Stimulated activated effector memory CD8-positive, alpha-beta T cell treated with anti-CD3 and anti-CD28 coated beads, Interleukin-12 subunit alpha, Interleukin-12 subunit beta, amount 100 ng/mL, for 72 hours (primary cell): ENCODE measurements around the gene TMEM138.
"Not testable (repeated sequence)": the region's sequence is repeated elsewhere in the genome, so short reads cannot be mapped to it uniquely, and the experiment has no call there.

Source experiments
- ATAC-seq: fragments of 150-1000 bp; cut with Tn5 transposase; 2 replicates; pipeline ENCODE4 v1.10.0; 2021
- DNase-seq, 2 donors: peaks; one replicate each; pipeline ENCODE4 v3.0.0; 2021 to 2022; ENCODE audit warnings: low spot score in 2 of 2
- H3K27ac Mint-ChIP-seq: one replicate; pipeline ENCODE4 v1.8.0; 2022; ENCODE audit warnings: mild to moderate bottlenecking, mixed read lengths
- H3K36me3 Mint-ChIP-seq: one replicate; pipeline ENCODE4 v1.8.0; 2022; ENCODE audit warnings: mild to moderate bottlenecking, mixed read lengths
- H3K4me1 Mint-ChIP-seq: one replicate; pipeline ENCODE4 v1.8.0; 2022; ENCODE audit warnings: mixed read lengths
- H3K4me3 Mint-ChIP-seq: one replicate; pipeline ENCODE4 v1.8.0; 2022; ENCODE audit warnings: mild to moderate bottlenecking, mixed read lengths
- H3K9me3 Mint-ChIP-seq: one replicate; pipeline ENCODE4 v1.8.0; 2022; ENCODE audit warnings: mixed read lengths

Gene TMEM138

DNA sequence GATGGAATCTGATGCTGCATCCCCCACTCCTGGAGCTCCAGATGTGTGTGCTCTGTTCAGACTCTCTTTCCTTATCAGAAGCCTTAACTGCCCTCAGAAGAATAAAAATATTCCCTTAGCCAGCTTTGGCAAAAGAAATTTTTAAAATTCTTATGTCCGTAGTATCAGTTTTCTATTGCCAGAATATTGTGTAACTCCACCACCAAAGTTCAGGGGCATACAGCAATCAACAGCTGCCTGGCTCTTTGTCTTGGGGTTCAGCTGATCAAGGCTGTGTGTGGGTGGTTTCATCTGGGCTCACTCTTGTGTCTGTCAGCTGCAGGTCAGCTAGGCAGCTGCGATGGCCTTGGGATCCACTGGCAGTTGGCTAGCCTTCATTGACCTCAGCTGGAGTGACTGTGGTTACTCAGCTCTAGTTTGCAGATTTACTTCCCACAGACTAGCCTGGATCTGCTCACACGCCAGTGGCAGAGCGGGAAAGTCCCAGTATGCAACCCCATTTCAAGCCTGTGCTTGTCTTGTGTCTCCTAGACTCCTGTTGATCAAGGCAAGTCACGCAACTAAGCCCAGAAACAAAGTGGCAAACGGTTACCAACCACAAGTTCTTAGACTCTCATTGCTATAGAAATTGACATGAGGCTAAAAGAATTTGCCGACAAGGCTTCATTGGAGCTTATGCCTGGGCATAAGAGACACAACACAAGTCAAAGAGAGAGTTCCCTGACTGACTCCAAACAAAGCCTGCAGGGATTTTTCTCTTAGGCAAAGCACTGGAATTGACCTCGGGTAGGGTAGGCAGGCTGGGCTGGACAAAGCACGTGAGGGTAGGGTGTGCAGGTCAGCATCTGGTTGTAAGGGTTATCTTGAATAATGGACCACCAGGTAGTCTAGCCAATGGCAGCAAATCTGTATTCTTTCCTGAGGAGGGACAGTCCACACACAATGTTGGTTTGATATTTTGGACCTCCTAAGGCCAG is 7.5 kb downstream of the TMEM138 start:
- H3K27ac Mint-ChIP-seq: peak overlapping the region; percentile 89
- no peak for ATAC-seq

DNA sequence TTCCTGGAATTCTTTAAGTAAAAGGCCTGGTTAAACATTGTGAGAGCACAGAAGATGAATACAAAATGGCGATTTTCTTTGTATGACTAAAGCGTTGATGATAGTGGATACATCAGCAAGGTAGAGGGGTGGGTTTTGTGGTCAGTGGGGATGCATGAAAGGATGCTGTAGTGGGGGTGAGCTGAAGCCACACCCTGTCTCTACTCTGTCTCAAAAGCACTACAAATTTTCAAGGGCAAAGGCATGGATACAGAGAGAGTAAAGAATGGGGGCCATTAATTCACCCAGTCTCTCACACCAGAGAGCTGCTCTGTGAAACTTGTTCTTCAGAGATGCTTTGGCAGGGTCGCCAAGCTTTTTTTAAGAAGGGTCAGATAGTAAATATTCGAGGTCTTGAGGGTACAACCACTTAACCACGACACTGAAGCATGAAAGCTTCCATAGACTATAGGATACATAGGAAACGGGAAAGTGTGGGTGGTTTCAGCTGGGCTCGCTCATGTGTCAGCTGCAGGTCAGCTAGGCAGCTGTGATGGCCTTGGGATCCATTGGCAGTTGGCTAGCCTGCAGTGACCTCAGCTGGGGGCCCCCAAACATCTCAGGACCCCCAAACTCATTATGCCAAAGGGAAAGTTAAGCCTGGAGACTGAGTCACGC is 8.3 kb downstream of the TMEM138 start:
- ATAC-seq: peak; percentile 73
- no peaks in the 10 kb centered on the region for H3K9me3 Mint-ChIP-seq
- H3K36me3 Mint-ChIP-seq: peaks cover 81% of the 10 kb centered on the region
- H3K4me1 Mint-ChIP-seq: peaks cover 10% of the 10 kb centered on the region
- DNase-seq: no peak
- peak overlapping the region; percentile 89 for H3K27ac Mint-ChIP-seq
- no peak overlapping the region for H3K4me3 Mint-ChIP-seq

More for the DNA sequence above, 7.5 kb downstream of the TMEM138 start:
- DNase-seq: no peak
- Mint-ChIP-seq H3K4me3 (no peak overlapping the region), H3K9me3 (no peaks in the 10 kb centered on the region), H3K36me3 (peaks cover 82% of the 10 kb centered on the region), H3K4me1 (peaks cover 10% of the 10 kb centered on the region)

GRCh38 chr11:61372659-61373420 is 10.7 kb downstream of the TMEM138 start:
- no peak for DNase-seq
- ATAC-seq: no peak
- Mint-ChIP-seq H3K27ac (peak overlapping the region; percentile 50), H3K4me1 (peaks cover 10% of the 10 kb centered on the region), H3K9me3 (no peaks in the 10 kb centered on the region), H3K36me3 (peaks cover 68% of the 10 kb centered on the region), H3K4me3 (no peak overlapping the region)

DNA sequence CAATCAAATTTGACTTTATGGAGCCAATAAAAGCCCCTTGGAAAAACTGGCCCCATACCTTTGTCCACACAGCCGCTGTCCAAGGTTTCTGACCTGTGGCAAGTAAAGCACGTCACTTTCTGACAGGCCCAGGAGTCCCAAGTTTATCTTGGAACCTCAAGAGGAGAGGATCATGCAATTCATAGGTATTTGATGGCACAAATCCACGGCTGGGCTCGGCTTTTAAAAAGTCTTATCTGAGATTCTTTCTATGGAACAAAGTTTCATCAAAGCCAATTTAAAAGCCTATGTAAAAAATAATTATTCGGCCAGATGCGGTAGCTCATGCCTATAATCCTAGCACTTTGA is 13.6 kb downstream of the TMEM138 start:
- Mint-ChIP-seq H3K27ac (no peak overlapping the region), H3K4me3 (no peak overlapping the region), H3K9me3 (no peaks in the 10 kb centered on the region), H3K4me1 (no peaks in the 10 kb centered on the region), H3K36me3 (peaks cover 39% of the 10 kb centered on the region)
- ATAC-seq: no peak
- no peak for DNase-seq

GRCh38 chr11:61377461-61378160 is 15.4 kb downstream of the TMEM138 start:
- Mint-ChIP-seq H3K36me3 (peaks cover 27% of the 10 kb centered on the region), H3K9me3 (no peaks in the 10 kb centered on the region), H3K27ac (no peak overlapping the region), H3K4me3 (no peak overlapping the region), H3K4me1 (no peaks in the 10 kb centered on the region)
- ATAC-seq (no peak), DNase-seq (no peak)

DNA sequence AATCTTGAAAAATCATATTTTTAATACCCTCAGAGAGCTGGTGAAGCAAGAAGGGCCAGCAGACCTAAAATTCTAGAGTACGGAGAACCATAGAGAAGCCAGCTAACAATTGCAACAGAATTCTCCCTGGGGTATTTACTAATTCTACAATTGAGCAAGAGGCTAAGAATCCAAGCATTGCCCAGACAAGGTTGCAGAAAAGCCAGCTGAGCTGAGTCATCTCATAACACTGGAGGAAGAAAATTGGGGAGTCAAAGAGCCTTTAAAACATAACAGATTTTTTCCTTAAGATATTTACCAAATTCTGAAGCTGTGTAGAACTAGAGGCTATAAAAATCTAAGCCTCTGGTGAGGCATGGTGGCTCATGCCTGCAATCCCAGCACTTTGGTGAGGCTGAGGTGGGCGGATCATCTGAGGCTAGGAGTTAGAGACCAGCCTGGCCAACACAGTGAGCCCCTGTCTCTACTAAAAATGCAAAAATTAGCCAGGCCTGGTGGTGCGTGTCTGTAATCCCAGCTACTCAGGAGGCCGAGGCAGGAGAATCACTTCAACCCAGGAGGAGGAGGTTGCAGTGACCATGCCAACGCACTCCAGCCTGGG is 16.6 kb downstream of the TMEM138 start:
- no peak overlapping the region for H3K4me3 Mint-ChIP-seq
- H3K9me3 Mint-ChIP-seq: no peaks in the 10 kb centered on the region
- ATAC-seq (no peak), DNase-seq (no peak)
- peaks cover 25% of the 10 kb centered on the region for H3K36me3 Mint-ChIP-seq
- no peak overlapping the region for H3K27ac Mint-ChIP-seq
- no peaks in the 10 kb centered on the region for H3K4me1 Mint-ChIP-seq

DNA sequence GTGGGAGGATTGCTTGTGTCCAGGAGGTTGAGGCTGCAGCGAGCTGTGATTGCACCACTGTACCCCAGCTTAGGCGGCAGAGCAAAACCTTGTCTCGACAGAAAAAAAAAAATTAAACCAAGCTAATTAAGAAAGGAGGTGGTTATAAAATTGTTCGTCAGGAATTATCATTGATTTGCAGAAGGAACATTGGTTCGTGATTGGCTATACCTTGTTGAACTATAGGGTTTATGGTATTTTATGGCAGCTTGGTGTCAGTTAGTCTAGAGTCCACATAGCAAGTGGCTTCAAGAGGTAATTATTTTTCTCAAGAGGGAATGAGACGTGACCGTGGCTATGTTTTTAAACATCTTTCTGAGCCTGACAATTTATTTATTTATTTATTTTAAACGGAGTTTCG is 18.7 kb downstream of the TMEM138 start:
- H3K4me3 Mint-ChIP-seq: no peak overlapping the region
- H3K36me3 Mint-ChIP-seq: peaks cover 10% of the 10 kb centered on the region
- no peaks in the 10 kb centered on the region for H3K9me3 Mint-ChIP-seq
- no peak overlapping the region for H3K27ac Mint-ChIP-seq
- no peak for ATAC-seq
- no peak for DNase-seq
- H3K4me1 Mint-ChIP-seq: peaks cover 6% of the 10 kb centered on the region

DNA sequence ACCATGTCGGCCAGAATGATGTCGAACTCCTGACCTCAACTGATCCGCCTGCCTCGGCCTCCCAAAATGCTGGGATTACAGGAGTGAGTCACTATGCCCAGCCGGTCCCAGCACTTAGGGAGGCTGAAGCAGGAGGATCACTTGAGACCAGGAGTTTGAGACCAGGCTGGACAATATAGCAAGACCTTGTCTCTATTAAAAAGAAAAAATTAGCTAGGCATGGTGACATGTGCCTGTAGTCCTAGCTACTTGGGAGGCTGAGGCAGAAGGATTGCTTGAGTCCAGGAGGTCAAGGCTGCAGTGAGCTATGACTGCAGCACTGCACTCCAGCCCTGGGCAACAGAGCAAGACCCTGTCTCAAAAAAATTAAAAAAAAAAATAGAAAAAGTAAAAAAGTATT is 21.7 kb downstream of the TMEM138 start:
- DNase-seq, H3K4me3 Mint-ChIP-seq, H3K36me3 Mint-ChIP-seq, ATAC-seq, H3K4me1 Mint-ChIP-seq, H3K27ac Mint-ChIP-seq, H3K9me3 Mint-ChIP-seq: not testable (repeated sequence)

GRCh38 chr11:61384271-61385242 is 22.4 kb downstream of the TMEM138 start:
- ATAC-seq (no peak), DNase-seq (no peak)
- Mint-ChIP-seq H3K9me3 (no peaks in the 10 kb centered on the region), H3K36me3 (no peaks in the 10 kb centered on the region), H3K4me1 (peaks cover 6% of the 10 kb centered on the region), H3K4me3 (no peak overlapping the region), H3K27ac (no peak overlapping the region)

- H3K36me3 Mint-ChIP-seq: peaks cover 12% of the 10 kb centered on the region
- no peak overlapping the region for H3K4me3 Mint-ChIP-seq
- H3K4me1 Mint-ChIP-seq: peaks cover 28% of the 10 kb centered on the region
- DNase-seq: no peak
- no peak for ATAC-seq
- no peaks in the 10 kb centered on the region for H3K9me3 Mint-ChIP-seq
- no peak overlapping the region for H3K27ac Mint-ChIP-seq
These were observed 28.0 kb downstream of the TMEM138 start for GRCh38 chr11:61390161-61390560.

DNA sequence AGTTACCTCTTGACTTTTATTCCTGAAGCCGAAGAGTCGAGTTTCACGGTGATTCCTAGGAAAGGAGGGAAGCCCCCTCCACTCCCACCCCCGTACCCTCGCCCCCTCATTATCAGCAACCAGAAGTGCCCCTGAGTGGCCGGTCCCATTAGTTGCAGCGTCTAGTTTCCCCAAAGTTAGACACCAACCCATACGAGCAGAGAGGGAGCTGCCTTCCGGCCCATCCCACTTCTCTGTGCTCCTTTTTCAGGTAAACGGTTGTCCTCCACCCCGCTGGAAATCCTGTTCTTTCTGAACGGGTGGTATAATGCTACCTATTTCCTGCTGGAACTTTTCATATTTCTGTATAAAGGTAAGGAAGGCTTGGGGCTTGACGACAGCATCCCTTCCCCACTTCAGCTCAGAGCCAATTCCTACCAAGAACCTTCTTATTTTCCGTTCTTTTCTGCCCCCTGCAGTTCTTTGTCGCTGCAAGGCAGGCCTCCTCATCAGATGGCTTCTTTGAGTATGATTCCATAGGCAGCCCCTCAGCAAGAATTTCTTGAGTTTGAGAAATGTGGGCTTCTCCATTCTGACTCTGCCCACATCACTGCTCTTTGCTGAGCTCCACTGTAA is 30.9 kb downstream of the TMEM138 start:
- Mint-ChIP-seq H3K36me3 (peaks cover 41% of the 10 kb centered on the region), H3K4me1 (peaks cover 22% of the 10 kb centered on the region), H3K4me3 (peak overlapping the region; percentile 86), H3K9me3 (no peaks in the 10 kb centered on the region), H3K27ac (peak overlapping the region; percentile 97)
- ATAC-seq: no peak
- DNase-seq: no peak

DNA sequence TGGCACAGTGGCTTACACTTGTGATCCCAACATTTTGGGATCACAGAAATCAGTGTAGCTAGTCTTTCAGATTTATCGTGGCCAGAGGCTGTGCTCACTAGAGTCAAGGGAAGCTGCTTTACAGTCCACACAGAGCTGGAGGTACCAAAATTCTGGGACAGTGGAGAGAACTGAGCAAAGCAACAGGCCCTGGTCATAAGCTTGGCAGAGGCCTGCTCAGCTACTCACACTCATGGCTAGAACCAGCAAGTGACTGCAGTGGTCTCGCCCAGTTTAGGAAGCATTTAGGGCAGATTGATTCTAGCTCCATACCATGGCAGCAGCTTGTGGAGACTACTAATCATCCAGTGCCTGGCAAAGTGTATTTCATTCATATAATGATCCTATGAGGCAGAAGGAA is 39.0 kb downstream of the TMEM138 start:
- H3K4me1 Mint-ChIP-seq: no peaks in the 10 kb centered on the region
- peaks cover 89% of the 10 kb centered on the region for H3K36me3 Mint-ChIP-seq
- no peak overlapping the region for H3K4me3 Mint-ChIP-seq
- no peak for ATAC-seq
- DNase-seq: no peak
- no peaks in the 10 kb centered on the region for H3K9me3 Mint-ChIP-seq
- H3K27ac Mint-ChIP-seq: peak overlapping the region; percentile 77

DNA sequence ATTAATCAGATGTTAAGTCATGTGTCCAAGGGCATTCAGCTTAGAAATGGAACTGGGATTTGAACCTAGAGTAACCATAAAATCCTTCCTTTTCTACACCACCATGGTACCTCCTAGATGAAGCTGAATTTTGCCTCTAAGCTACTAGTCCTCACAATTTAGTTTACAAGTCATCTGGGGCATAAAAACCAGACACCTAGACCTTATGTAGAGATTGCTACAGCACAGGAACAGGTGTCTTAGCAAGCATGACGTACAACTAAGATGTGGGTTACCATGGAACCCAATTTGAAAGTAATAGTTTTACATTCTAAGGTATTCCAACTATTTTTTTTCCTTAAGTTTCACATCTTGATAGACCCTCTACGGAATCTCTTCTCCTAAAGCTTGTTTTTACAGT is 39.4 kb downstream of the TMEM138 start:
- no peak overlapping the region for H3K4me3 Mint-ChIP-seq
- no peak for DNase-seq
- no peak for ATAC-seq
- H3K9me3 Mint-ChIP-seq: no peaks in the 10 kb centered on the region
- H3K4me1 Mint-ChIP-seq: no peaks in the 10 kb centered on the region
- H3K36me3 Mint-ChIP-seq: peaks cover 89% of the 10 kb centered on the region
- peak overlapping the region; percentile 77 for H3K27ac Mint-ChIP-seq
